ENCODE data around the gene PARD3.

DNA sequence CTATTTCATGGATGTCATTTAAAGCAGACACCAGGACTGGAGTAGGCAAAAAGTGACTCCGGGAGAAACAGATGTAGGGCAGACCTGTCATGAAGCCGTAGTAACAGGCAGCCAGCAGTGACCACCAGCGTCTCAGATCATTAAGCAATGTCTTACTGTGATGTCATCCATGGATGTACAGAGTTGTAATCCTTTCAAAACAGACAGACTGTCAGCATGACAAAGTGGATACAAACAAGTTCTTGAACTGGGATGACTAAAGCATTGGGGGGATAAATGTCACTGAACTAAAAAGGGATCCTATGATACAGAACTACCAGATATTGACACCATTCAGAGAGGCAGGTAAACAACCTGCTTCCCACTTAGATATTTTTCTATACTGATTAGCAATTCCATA is 675.5 kb downstream of the PARD3 start:
- TF ChIP-seq EZH2phosphoT487 (conservative IDR thresholded peaks at IDR 0.05; ENCODE audit: low read length) (no peak), CTCF (IDR thresholded peaks at IDR 0.05; ENCODE audit: insufficient read depth, low read length, poor library complexity, severe bottlenecking) (no peak)
